ENCODE data around the gene CYP2F1. TPM values are rescaled to one million over a fixed set of nuclear protein-coding genes. Genes with fewer than 3 reads are reported as not detected.

Gene CYP2F1
- total RNA-seq, result not detected in 3 replicates

GRCh38 chr19:41114132-41114531 is at the start of gene CYP2F1:
CYP2F1 (plus strand) TSS chr19:41114432; CDS start chr19:41116189, 1,757 bp downstream.
- H3K36me3 Mint-ChIP-seq, result no peaks in the 10 kb centered on the region
- DNase-seq (ENCODE audit: low spot score in 2 of 2, unreplicated experiment in 2 of 2), result no peak
- H3K9me3 Mint-ChIP-seq, result peaks cover 5% of the 10 kb centered on the region
- H3K4me1 Mint-ChIP-seq, result no peaks in the 10 kb centered on the region
- TF ChIP-seq CTCF (IDR thresholded peaks at IDR 0.05; ENCODE audit: unreplicated experiment), result no peak
- peaks cover 12% of the 10 kb centered on the region for H3K27me3 Mint-ChIP-seq (ENCODE audit: low read depth)
- no peak within 1 kb of the TSS for H3K4me3 Mint-ChIP-seq
- no peak within 1 kb of the TSS for H3K27ac Mint-ChIP-seq

- H3K27me3 Mint-ChIP-seq (ENCODE audit: low read depth), result peaks cover 48% of the 10 kb centered on the region
- H3K27ac Mint-ChIP-seq, result no peak overlapping the region
- no peak for TF ChIP-seq CTCF (IDR thresholded peaks at IDR 0.05; ENCODE audit: unreplicated experiment)
- DNase-seq (ENCODE audit: low spot score in 2 of 2, unreplicated experiment in 2 of 2), result no peak
- no peaks in the 10 kb centered on the region for H3K4me1 Mint-ChIP-seq
- no peaks in the 10 kb centered on the region for H3K36me3 Mint-ChIP-seq
- no peak overlapping the region for H3K4me3 Mint-ChIP-seq
- H3K9me3 Mint-ChIP-seq, result no peaks in the 10 kb centered on the region
Observed at GRCh38 chr19:41064974-41065569, 49.2 kb upstream of the CYP2F1 start.

- Mint-ChIP-seq H3K27ac (no peak overlapping the region), H3K27me3 (ENCODE audit: low read depth) (peaks cover 36% of the 10 kb centered on the region), H3K4me3 (no peak overlapping the region), H3K9me3 (peaks cover 32% of the 10 kb centered on the region), H3K4me1 (no peaks in the 10 kb centered on the region), H3K36me3 (peaks cover 2% of the 10 kb centered on the region)
- no peak for TF ChIP-seq CTCF (IDR thresholded peaks at IDR 0.05; ENCODE audit: unreplicated experiment)
- no peak for DNase-seq (ENCODE audit: low spot score in 2 of 2, unreplicated experiment in 2 of 2)
Observed at GRCh38 chr19:41076286-41076685, 37.9 kb upstream of the CYP2F1 start.

GRCh38 chr19:41083516-41083915 is 30.7 kb upstream of the CYP2F1 start:
- Mint-ChIP-seq H3K27me3 (ENCODE audit: low read depth) (peaks cover 50% of the 10 kb centered on the region), H3K36me3 (peaks cover 2% of the 10 kb centered on the region), H3K27ac (no peak overlapping the region), H3K9me3 (peaks cover 21% of the 10 kb centered on the region), H3K4me1 (no peaks in the 10 kb centered on the region), H3K4me3 (no peak overlapping the region)
- DNase-seq (ENCODE audit: low spot score in 2 of 2, unreplicated experiment in 2 of 2), result no peak
- no peak for TF ChIP-seq CTCF (IDR thresholded peaks at IDR 0.05; ENCODE audit: unreplicated experiment)

- no peak overlapping the region for H3K4me3 Mint-ChIP-seq
- no peak for DNase-seq (ENCODE audit: low spot score in 2 of 2, unreplicated experiment in 2 of 2)
- no peak for TF ChIP-seq CTCF (IDR thresholded peaks at IDR 0.05; ENCODE audit: unreplicated experiment)
- no peaks in the 10 kb centered on the region for H3K4me1 Mint-ChIP-seq
- no peaks in the 10 kb centered on the region for H3K36me3 Mint-ChIP-seq
- H3K9me3 Mint-ChIP-seq, result peaks cover 5% of the 10 kb centered on the region
- peaks cover 69% of the 10 kb centered on the region for H3K27me3 Mint-ChIP-seq (ENCODE audit: low read depth)
- H3K27ac Mint-ChIP-seq, result no peak overlapping the region
Observed at GRCh38 chr19:41085748-41086415, 28.4 kb upstream of the CYP2F1 start.
